Tibial artery (tissue), 4 donors: Measurements from ENCODE around the gene SAMD14.
A peak's percentile ranks its signal among the peaks of the same experiment; 100 is the strongest.

ENCODE experiments used
- DNase-seq, 2 donors: peaks; one replicate each; pipeline ENCODE4 v3.0.0-alpha.2; 2019
- H3K27ac ChIP-seq, 2 donors: fragments of 200-600 bp; sonication (generic) in 1 of 2; 1 replicate in 1 of 2; 2 replicates in 1 of 2; pipeline ENCODE4 v1.5.1; 2018 to 2019; ENCODE audit warnings: mild to moderate bottlenecking in 1 of 2
- H3K27me3 ChIP-seq, 2 donors: fragments of 200-600 bp; sonication (generic) in 1 of 2; one replicate each; pipeline versions ENCODE4 v1.5.1 to v1.6.0; 2016 to 2019
- H3K36me3 ChIP-seq, 3 donors: fragments of 200-600 bp; sonication (generic) in 2 of 3; one replicate each; pipeline ENCODE4 v1.5.1; 2016 to 2019; ENCODE audit warnings: mild to moderate bottlenecking in 2 of 3
- H3K4me1 ChIP-seq, 4 donors: fragments of 200-600 bp; sonication (generic) in 2 of 4; 1 replicate in 3 of 4; 2 replicates in 1 of 4; pipeline ENCODE4 v1.5.1; 2016 to 2019
- H3K4me3 ChIP-seq, 2 donors: fragments of 200-600 bp; sonication (generic) in 1 of 2; 1 replicate in 1 of 2; 2 replicates in 1 of 2; pipeline ENCODE4 v1.5.1; 2018 to 2019; ENCODE audit warnings: mild to moderate bottlenecking in 2 of 2
- H3K9me3 ChIP-seq, 3 donors: fragments of 200-600 bp; sonication (generic) in 1 of 3; one replicate each; pipeline ENCODE4 v1.5.1; 2016 to 2019
- intact Hi-C: fragments of 100-400 bp; cut with DNase I; formaldehyde crosslinking; loops from one replicate; pipeline ENCODE4 v1.15.0; 2023; ENCODE audit warnings: low total_unique reads
- TF ChIP-seq, protein P1 (sequence below), 2 experiments: fragments of 200-600 bp in 1 of 2; fragments of 450-650 bp in 1 of 2; IDR thresholded peaks; one replicate each; pipeline ENCODE4 v1.5.1; 2017 to 2019; ENCODE audit warnings: antibody characterized with exemption in 2 of 2, mild to moderate bottlenecking in 1 of 2, moderate library complexity in 1 of 2

Gene SAMD14

GRCh38 chr17:50149091-50149416 lies 19.1 kb upstream of the SAMD14 start:
- H3K9me3 ChIP-seq: no peaks in the 10 kb centered on the region
- no peaks in the 10 kb centered on the region for H3K27me3 ChIP-seq
- H3K4me1 ChIP-seq: peaks cover 0 to 79% (median 56%) of the 10 kb centered on the region in 4 donors
- H3K4me3 ChIP-seq: peak overlapping the region; percentile 74 to 84
- no peak for DNase-seq
- H3K27ac ChIP-seq: peak overlapping the region; percentile 91 to 93
- TF ChIP-seq, protein P1, sequence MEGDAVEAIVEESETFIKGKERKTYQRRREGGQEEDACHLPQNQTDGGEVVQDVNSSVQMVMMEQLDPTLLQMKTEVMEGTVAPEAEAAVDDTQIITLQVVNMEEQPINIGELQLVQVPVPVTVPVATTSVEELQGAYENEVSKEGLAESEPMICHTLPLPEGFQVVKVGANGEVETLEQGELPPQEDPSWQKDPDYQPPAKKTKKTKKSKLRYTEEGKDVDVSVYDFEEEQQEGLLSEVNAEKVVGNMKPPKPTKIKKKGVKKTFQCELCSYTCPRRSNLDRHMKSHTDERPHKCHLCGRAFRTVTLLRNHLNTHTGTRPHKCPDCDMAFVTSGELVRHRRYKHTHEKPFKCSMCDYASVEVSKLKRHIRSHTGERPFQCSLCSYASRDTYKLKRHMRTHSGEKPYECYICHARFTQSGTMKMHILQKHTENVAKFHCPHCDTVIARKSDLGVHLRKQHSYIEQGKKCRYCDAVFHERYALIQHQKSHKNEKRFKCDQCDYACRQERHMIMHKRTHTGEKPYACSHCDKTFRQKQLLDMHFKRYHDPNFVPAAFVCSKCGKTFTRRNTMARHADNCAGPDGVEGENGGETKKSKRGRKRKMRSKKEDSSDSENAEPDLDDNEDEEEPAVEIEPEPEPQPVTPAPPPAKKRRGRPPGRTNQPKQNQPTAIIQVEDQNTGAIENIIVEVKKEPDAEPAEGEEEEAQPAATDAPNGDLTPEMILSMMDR (IDR thresholded peaks at IDR 0.05): no peak
- intact Hi-C loops: no loop called here
- peaks cover 10 to 21% (median 13%) of the 10 kb centered on the region in 3 donors for H3K36me3 ChIP-seq

GRCh38 chr17:50148226-50149090 lies 18.5 kb upstream of the SAMD14 start:
- Histone ChIP-seq H3K4me3 (peak overlapping the region; percentile 74 to 84), H3K36me3 (peaks cover 16 to 26% (median 19%) of the 10 kb centered on the region in 3 donors), H3K27me3 (no peaks in the 10 kb centered on the region), H3K4me1 (peaks cover 0 to 73% (median 50%) of the 10 kb centered on the region in 4 donors), H3K27ac (peak overlapping the region; percentile 91 to 93), H3K9me3 (no peaks in the 10 kb centered on the region)
- DNase-seq: peak; percentile 70 to 90
- TF ChIP-seq, protein P1 (IDR thresholded peaks at IDR 0.05): peak in 1 of 2 experiments; percentile 19
- intact Hi-C loops: no loop called here

DNA sequence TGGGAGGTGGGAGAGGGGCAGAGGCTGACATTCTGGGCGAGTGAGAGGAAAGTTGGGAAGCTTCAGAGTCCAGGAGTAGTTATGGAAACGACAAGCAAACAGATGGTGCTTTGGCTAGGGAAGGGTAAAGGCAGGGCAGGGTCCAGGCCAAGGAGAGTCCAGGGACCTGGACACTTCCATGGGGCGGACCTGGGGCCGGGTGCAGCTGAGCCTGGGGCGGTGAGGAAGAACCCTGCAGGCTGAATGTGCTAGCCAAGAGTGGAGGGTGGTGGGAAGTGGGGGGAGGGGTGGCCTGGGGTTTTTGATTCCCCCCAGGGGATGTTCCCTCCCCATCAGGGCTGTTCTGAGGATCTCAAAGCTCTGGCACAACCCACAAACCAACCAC lies 17.9 kb upstream of the SAMD14 start:
- TF ChIP-seq, protein P1 (IDR thresholded peaks at IDR 0.05): no peak
- H3K4me1 ChIP-seq: peaks cover 0 to 68% (median 45%) of the 10 kb centered on the region in 4 donors
- H3K27ac ChIP-seq: peak overlapping the region; percentile 91 to 93
- H3K27me3 ChIP-seq: no peaks in the 10 kb centered on the region
- H3K36me3 ChIP-seq: peaks cover 21 to 33% (median 25%) of the 10 kb centered on the region in 3 donors
- peak overlapping the region; percentile 74 to 84 for H3K4me3 ChIP-seq
- H3K9me3 ChIP-seq: no peaks in the 10 kb centered on the region
- intact Hi-C loops: no loop called here
- DNase-seq: peak in 1 of 2 donors; percentile 75

- Histone ChIP-seq H3K9me3 (no peaks in the 10 kb centered on the region), H3K36me3 (peaks cover 28 to 40% (median 33%) of the 10 kb centered on the region in 3 donors), H3K27me3 (no peaks in the 10 kb centered on the region), H3K27ac (peak overlapping the region; percentile 91 to 93), H3K4me3 (peak overlapping the region; percentile 74 to 84), H3K4me1 (peaks cover 0 to 60% (median 38%) of the 10 kb centered on the region in 4 donors)
- intact Hi-C loops: no loop called here
- peak; percentile 71 to 89 for DNase-seq
- TF ChIP-seq, protein P1 (IDR thresholded peaks at IDR 0.05): no peak
These were observed 17.1 kb upstream of the SAMD14 start for GRCh38 chr17:50146927-50147665.

GRCh38 chr17:50146230-50146926 lies 16.4 kb upstream of the SAMD14 start:
- Histone ChIP-seq H3K27me3 (no peaks in the 10 kb centered on the region), H3K4me1 (peaks cover 0 to 53% (median 36%) of the 10 kb centered on the region in 4 donors), H3K36me3 (peaks cover 34 to 47% (median 40%) of the 10 kb centered on the region in 3 donors), H3K9me3 (no peaks in the 10 kb centered on the region), H3K27ac (peak overlapping the region; percentile 91 to 93), H3K4me3 (peak overlapping the region; percentile 74 to 84)
- intact Hi-C loops: no loop called here
- TF ChIP-seq, protein P1 (IDR thresholded peaks at IDR 0.05): no peak
- no peak for DNase-seq
